GM12878 (cell line): ENCODE results near the gene VPS18. TPM values are rescaled to one million over a fixed set of nuclear protein-coding genes. Genes with fewer than 3 reads are reported as not detected.
A peak's percentile ranks its signal among the peaks of the same experiment; 100 is the strongest.

Experiments
- ATAC-seq: fragments of 200-7000 bp; cut with Tn5 transposase; 3 replicates; pipeline ENCODE4 v1.9.1; 2020; ENCODE audit warnings: mild to moderate bottlenecking, moderate library complexity
- BruUV-seq: library from RNA; stranded (reverse); fragments of 400-500 nt; replicated peaks from 2 replicates; lab custom pipeline; 2021; lab: Mats Ljungman, UMichigan
- CTCF ChIA-PET: fragments of 300-600 bp; sonication (Branson Sonifier 250); formaldehyde crosslinking; extraction: SDS; loops from one replicate; lab custom pipeline; 2021; ENCODE audit warnings: inconsistent platforms; lab: Yijun Ruan, JAX
- POLR2A ChIA-PET: fragments of 350-600 bp; formaldehyde crosslinking; extraction: SDS; loops from one replicate; lab custom pipeline; 2021; ENCODE audit warnings: inconsistent platforms; lab: Charles Lee
- RAD21 ChIA-PET: fragments of 300-600 bp; sonication (Branson Sonifier 250); formaldehyde crosslinking; loops from one replicate; lab custom pipeline; 2023; ENCODE audit warnings: antibody characterized with exemption; ENCODE audit not compliant: unreplicated experiment; lab: Charles Lee
- SMC1A ChIA-PET: fragments of 300-600 bp; sonication (Branson Sonifier 250); formaldehyde crosslinking; loops from one replicate; lab custom pipeline; 2023; ENCODE audit not compliant: unreplicated experiment, uncharacterized antibody; lab: Charles Lee
- DNase-seq: peaks from one replicate; pipeline ENCODE4 v3.0.0-alpha.2; 2011; ENCODE audit warnings: low read depth, low spot score
- FAIRE-seq: peaks from 3 replicates; lab custom pipeline; 2011; peaks lifted over from hg19 to GRCh38; lab: Jason Lieb, UNC
- H2AFZ ChIP-seq: 2 replicates; pipeline ENCODE4 v1.6.0; 2011; ENCODE audit warnings: low read depth, low read length, control low read depth; ENCODE audit not compliant: control insufficient read depth
- H3K27ac ChIP-seq: 2 replicates; pipeline ENCODE4 v1.5.1; 2011; ENCODE audit warnings: control low read depth; ENCODE audit not compliant: control insufficient read depth, insufficient read depth
- H3K27me3 ChIP-seq, 2 experiments: replicated peaks in 1 of 2; 2 replicates each; pipeline versions ENCODE4 v1.6.0 to v1.6.1; 2011; ENCODE audit warnings: low read length in 1 of 2; ENCODE audit not compliant: control insufficient read depth in 2 of 2, insufficient read depth in 2 of 2
- H3K36me3 ChIP-seq, 2 experiments: 2 replicates each; pipeline ENCODE4 v1.5.1; 2011; ENCODE audit warnings: low read length in 1 of 2; ENCODE audit not compliant: control insufficient read depth in 2 of 2, insufficient read depth in 2 of 2
- H3K4me1 ChIP-seq: 2 replicates; pipeline ENCODE4 v1.6.1; 2011; ENCODE audit warnings: mild to moderate bottlenecking, low read length, moderate library complexity, mixed read lengths; ENCODE audit not compliant: control insufficient read depth, insufficient read depth
- H3K4me2 ChIP-seq: 2 replicates; pipeline ENCODE4 v1.6.0; 2011; ENCODE audit warnings: control low read depth; ENCODE audit not compliant: control insufficient read depth, insufficient read depth
- H3K4me3 ChIP-seq: fragments of 200-600 bp; sonication (generic); 2 replicates; pipeline ENCODE4 v1.5.1; 2016
- H3K79me2 ChIP-seq: 2 replicates; pipeline ENCODE4 v1.6.0; 2011; ENCODE audit warnings: low read length; ENCODE audit not compliant: control insufficient read depth, insufficient read depth
- H3K9ac ChIP-seq: 2 replicates; pipeline ENCODE4 v1.8.0; 2011; ENCODE audit warnings: low read length, control low read depth, mixed read lengths; ENCODE audit not compliant: control insufficient read depth, insufficient read depth
- H3K9me3 ChIP-seq: replicated peaks from 3 replicates; pipeline ENCODE4 v1.5.1; 2011; ENCODE audit warnings: mild to moderate bottlenecking, low read length; ENCODE audit not compliant: control insufficient read depth, insufficient read depth
- H4K20me1 ChIP-seq: 2 replicates; pipeline ENCODE4 v1.6.0; 2011; ENCODE audit not compliant: control insufficient read depth, insufficient read depth
- NBN ChIP-seq: fragments of 450-650 bp; IDR thresholded peaks from 2 replicates; pipeline ENCODE4 v1.6.1; 2016
- RAD51 ChIP-seq: fragments of 450-650 bp; IDR thresholded peaks from 2 replicates; pipeline ENCODE4 v1.6.1; 2016; ENCODE audit warnings: moderate library complexity, mild to moderate bottlenecking, inconsistent platforms
- SREBF2 ChIP-seq: IDR thresholded peaks from 2 replicates; pipeline ENCODE4 v1.6.1; 2012; ENCODE audit warnings: mild to moderate bottlenecking, low read length
- SUPT20H ChIP-seq: IDR thresholded peaks from 2 replicates; pipeline ENCODE4 v1.6.1; 2011; ENCODE audit warnings: low read depth, mild to moderate bottlenecking, low read length, moderate library complexity, borderline replicate concordance; ENCODE audit not compliant: control insufficient read depth
- ZNF592 ChIP-seq: fragments of 450-650 bp; IDR thresholded peaks from 2 replicates; pipeline ENCODE4 v1.6.1; 2017; ENCODE audit warnings: mild to moderate bottlenecking, moderate library complexity
- WGBS: methylation state at CpG from one replicate; pipeline ENCODE4 v1.1.6; 2016; ENCODE audit warnings: low lambda C conversion rate; ENCODE audit not compliant: insufficient replicate concordance, insufficient coverage; ENCODE audit errors: missing lambda C conversion rate; 5-methylcytosine and 5-hydroxymethylcytosine counted together
- in situ Hi-C: fragments of 300-500 bp; cut with MboI; formaldehyde crosslinking; loops from 9 replicates; pipeline ENCODE4 v1.14.3; 2018; ENCODE audit warnings: mixed read lengths
- intact Hi-C: fragments of 100-400 bp; cut with micrococcal nuclease; formaldehyde crosslinking; loops from one replicate; pipeline ENCODE4 v1.14.2; 2022; ENCODE audit not compliant: unreplicated experiment
- polyA plus RNA-seq, 11 experiments: library from polyadenylated mRNA; depleted of rRNA in 4 of 11; unstranded in 6 of 11; stranded (reverse) in 5 of 11; fragments of >200 nt; fragmentation: Nextera tagmentation in 4 of 11; fragmentation: Illumina TruSeq in 1 of 11; extraction: Ambion mirVana in 4 of 11; extraction: Trizol in 1 of 11; gene quantifications; 1 replicate in 1 of 11; 2 replicates in 10 of 11; pipeline versions ENCODE4 v1.2.1 to v1.2.3, GENCODE V29; 2011 to 2016; ENCODE audit warnings: inconsistent platforms in 2 of 11, missing spikeins in 2 of 11, low read depth in 1 of 11
- total RNA-seq, 4 experiments: library from RNA; depleted of rRNA in 3 of 4; stranded (reverse); fragments of >200 nt in 3 of 4; fragmentation: Illumina TruSeq in 1 of 4; extraction: Trizol in 1 of 4; gene quantifications; 2 replicates each; pipeline versions ENCODE4 v1.2.1 to v1.2.3, GENCODE V29; 2013 to 2021

The VPS18 gene
- total and polyA plus RNA-seq, 10 of the 15 experiments (the other 5 are each of a cell fraction or from before 2014, with no cell fraction given), result 0.71 to 20.4 (median 10.6) TPM

- no peaks in the 10 kb centered on the region for H3K36me3 ChIP-seq
- H3K27me3 ChIP-seq, result no peaks in the 10 kb centered on the region
- no peak for ATAC-seq
- ChIA-PET RAD21 (interaction anchor here (1.1 to 4.1 kb wide), 7 partner anchors 8 to 390 kb away, joined by 3 to 36 read pairs (median 5); partner anchors contain the start of genes NUSAP1 and OIP5), CTCF (interaction anchor here (0.6 to 5.2 kb wide), 17 partner anchors 10 to 243 kb away, joined by 3 to 80 read pairs (median 10); partner anchors contain the start of genes CHAC1 and DLL4)
- 89% methylated on average over 12 of the region's 12 CpGs for WGBS
- TF ChIP-seq SUPT20H (no peak), ZNF592 (no peak), RAD51 (no peak), SREBF2 (no peak), NBN (no peak)
- TF ChIP-seq, all 136 proteins: peak for 0
- peak overlapping the region; percentile 99 for H3K4me2 ChIP-seq
- H3K9me3 ChIP-seq, result no peaks in the 10 kb centered on the region
- no peak overlapping the region for H3K9ac ChIP-seq
- ChIA-PET SMC1A (interaction anchor here (1.2 to 4.1 kb wide), 7 partner anchors 9 to 241 kb away, joined by 3 to 28 read pairs (median 16); partner anchors contain the start of gene DLL4), POLR2A (interaction anchor here (0.5 to 3.5 kb wide), 4 partner anchors 9 to 350 kb away, joined by 3 to 20 read pairs (median 7); partner anchors contain the start of gene CHAC1)
- H4K20me1 ChIP-seq, result no peaks in the 10 kb centered on the region
- FAIRE-seq (peak; percentile 35), DNase-seq (no peak)
- peak overlapping the region; percentile 73 for H3K4me3 ChIP-seq
- intact Hi-C loops (loop anchor here (5.0 kb wide), 2 partner anchors 36 to 79 kb away; no protein-coding TSS in a partner anchor), in situ Hi-C loops (no loop called here)
- H2AFZ ChIP-seq, result no peak overlapping the region
- no peaks in the 10 kb centered on the region for H3K79me2 ChIP-seq
- BruUV-seq, result no TSS peak
- H3K4me1 ChIP-seq, result peaks cover 23% of the 10 kb centered on the region
- H3K27ac ChIP-seq, result no peak overlapping the region
These were observed 48.6 kb downstream of the VPS18 start for GRCh38 chr15:40942878-40943277.
